SHP77 treated with DMSO at 0.1 percent for 48 hours (cell line): ENCODE measurements around the gene GUK1.
"Not testable (repeated sequence)": the region's sequence is repeated elsewhere in the genome, so short reads cannot be mapped to it uniquely, and the experiment has no call there.

Source experiments
- DNase-seq: peaks from one replicate; lab custom pipeline; 2025; lab: John Stamatoyannopoulos, UW

GUK1 gene

GRCh38 chr1:228177721-228178710 is 37.9 kb downstream of the GUK1 start:
- no peak for DNase-seq

- DNase-seq, result no peak
Observed at GRCh38 chr1:228178737-228179684, 38.9 kb downstream of the GUK1 start.

GRCh38 chr1:228180271-228180958 is 40.3 kb downstream of the GUK1 start:
- DNase-seq, result no peak

GRCh38 chr1:228180959-228181644 is 41.0 kb downstream of the GUK1 start:
- DNase-seq, result no peak

- DNase-seq, result no peak
Observed at GRCh38 chr1:228181645-228182034, 41.6 kb downstream of the GUK1 start.

- DNase-seq, result no peak
Observed at GRCh38 chr1:228182296-228183030, 42.4 kb downstream of the GUK1 start.

- DNase-seq, result no peak
Observed at GRCh38 chr1:228184152-228184551, 44.1 kb downstream of the GUK1 start.

- no peak for DNase-seq
Observed at GRCh38 chr1:228185641-228185965, 45.5 kb downstream of the GUK1 start.

- not testable (repeated sequence) for DNase-seq
Observed at GRCh38 chr1:228188249-228188648, 48.2 kb downstream of the GUK1 start.

- DNase-seq, result no peak
Observed at GRCh38 chr1:228190182-228190581, 50.1 kb downstream of the GUK1 start.

GRCh38 chr1:228190778-228191177 is 50.7 kb downstream of the GUK1 start:
- DNase-seq, result no peak

GRCh38 chr1:228194436-228194835 is 54.4 kb downstream of the GUK1 start:
- no peak for DNase-seq

GRCh38 chr1:228194921-228195812 is 55.1 kb downstream of the GUK1 start:
- no peak for DNase-seq

- no peak for DNase-seq
Observed at GRCh38 chr1:228197555-228198147, 57.6 kb downstream of the GUK1 start.
